ENCODE measurements around the gene SPRR1B.
"Not testable (repeated sequence)": the region's sequence is repeated elsewhere in the genome, so short reads cannot be mapped to it uniquely, and the experiment has no call there.

DNA sequence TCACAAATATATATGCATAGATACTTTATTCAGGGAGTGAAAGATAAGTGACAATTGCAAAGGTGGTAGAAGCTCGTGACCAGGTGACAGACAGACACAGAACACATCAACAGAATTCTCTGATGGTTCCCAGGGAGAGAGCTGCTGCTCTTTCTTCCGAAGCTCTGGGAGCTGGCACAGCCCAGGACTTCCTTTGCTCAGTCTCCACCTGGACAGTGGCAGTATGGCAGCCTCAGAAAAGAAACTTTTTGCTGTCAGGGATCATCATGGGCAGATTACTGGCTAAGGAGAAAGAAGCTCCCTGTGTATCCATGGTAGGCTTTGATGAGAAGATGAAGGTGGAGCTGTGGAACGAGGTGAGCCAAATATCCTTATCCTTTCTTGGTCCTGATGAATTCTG, 25.1 kb downstream of the SPRR1B start:
- not testable (repeated sequence) for TF ChIP-seq POLR2A (conservative IDR thresholded peaks at IDR 0.05); POLR2AphosphoS5 (IDR thresholded peaks at IDR 0.05; ENCODE audit: control insufficient read depth, insufficient read depth, low read depth, low read length); ZNF121 (CRISPR knock-in tag; conservative IDR thresholded peaks at IDR 0.05); ZNF431 (CRISPR knock-in tag; IDR thresholded peaks at IDR 0.05)
- TF ChIP-seq, protein P1, sequence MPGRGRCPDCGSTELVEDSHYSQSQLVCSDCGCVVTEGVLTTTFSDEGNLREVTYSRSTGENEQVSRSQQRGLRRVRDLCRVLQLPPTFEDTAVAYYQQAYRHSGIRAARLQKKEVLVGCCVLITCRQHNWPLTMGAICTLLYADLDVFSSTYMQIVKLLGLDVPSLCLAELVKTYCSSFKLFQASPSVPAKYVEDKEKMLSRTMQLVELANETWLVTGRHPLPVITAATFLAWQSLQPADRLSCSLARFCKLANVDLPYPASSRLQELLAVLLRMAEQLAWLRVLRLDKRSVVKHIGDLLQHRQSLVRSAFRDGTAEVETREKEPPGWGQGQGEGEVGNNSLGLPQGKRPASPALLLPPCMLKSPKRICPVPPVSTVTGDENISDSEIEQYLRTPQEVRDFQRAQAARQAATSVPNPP (IDR thresholded peaks at IDR 0.05; ENCODE audit: borderline replicate concordance, insufficient read depth, insufficient read length): not testable (repeated sequence)
- TF ChIP-seq, protein P2, sequence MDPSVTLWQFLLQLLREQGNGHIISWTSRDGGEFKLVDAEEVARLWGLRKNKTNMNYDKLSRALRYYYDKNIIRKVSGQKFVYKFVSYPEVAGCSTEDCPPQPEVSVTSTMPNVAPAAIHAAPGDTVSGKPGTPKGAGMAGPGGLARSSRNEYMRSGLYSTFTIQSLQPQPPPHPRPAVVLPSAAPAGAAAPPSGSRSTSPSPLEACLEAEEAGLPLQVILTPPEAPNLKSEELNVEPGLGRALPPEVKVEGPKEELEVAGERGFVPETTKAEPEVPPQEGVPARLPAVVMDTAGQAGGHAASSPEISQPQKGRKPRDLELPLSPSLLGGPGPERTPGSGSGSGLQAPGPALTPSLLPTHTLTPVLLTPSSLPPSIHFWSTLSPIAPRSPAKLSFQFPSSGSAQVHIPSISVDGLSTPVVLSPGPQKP (CRISPR knock-in tag; IDR thresholded peaks at IDR 0.05): not testable (repeated sequence)
